ENCODE data around the gene IRS4. TPM values are rescaled to one million over a fixed set of nuclear protein-coding genes. Genes with fewer than 3 reads are reported as not detected.

The IRS4 gene
- total and polyA plus RNA-seq, 3 donors from 2014 or later, result 0.29 to 0.55 (median 0.31) TPM

GRCh38 chrX:108737754-108738153, 1.4 kb upstream of the IRS4 start:
- Histone ChIP-seq H3K9me3 (no peaks in the 10 kb centered on the region), H3K27me3 (no peaks in the 10 kb centered on the region), H3K27ac (no peak overlapping the region), H3K4me1 (no peaks in the 10 kb centered on the region), H3K4me3 (no peak overlapping the region), H3K36me3 (ENCODE audit: low read depth, missing control alignments) (no peaks in the 10 kb centered on the region)
- DNase-seq, result no peak
- 28 to 45% methylated on average over 5 of the region's 5 CpGs for WGBS, 2 donors
- intact Hi-C loops (cut with DNase I; ENCODE audit: low total_unique reads), result no loop called here
- TF ChIP-seq POLR2A (IDR thresholded peaks at IDR 0.05), result no peak
- no peak for TF ChIP-seq CTCF (IDR thresholded peaks at IDR 0.05)

GRCh38 chrX:108735679-108736508, 469 bp downstream of the IRS4 start:
- no peak for TF ChIP-seq CTCF (IDR thresholded peaks at IDR 0.05)
- TF ChIP-seq POLR2A (IDR thresholded peaks at IDR 0.05), result no peak
- 0% methylated on average over 7 of the region's 82 CpGs; no CpG with 5 or more reads in 1 of the 2 donors for WGBS, 2 donors
- no peak overlapping the region for H3K27ac ChIP-seq

GRCh38 chrX:108735091-108735678, 1.2 kb downstream of the IRS4 start:
- Histone ChIP-seq H3K27ac (no peak overlapping the region), H3K27me3 (no peaks in the 10 kb centered on the region)
- no peak for DNase-seq

More at GRCh38 chrX:108735679-108736508, 469 bp downstream of the IRS4 start:
- Histone ChIP-seq H3K4me1 (no peaks in the 10 kb centered on the region), H3K27me3 (no peaks in the 10 kb centered on the region), H3K9me3 (no peaks in the 10 kb centered on the region), H3K4me3 (peak overlapping the region; percentile 15 to 45), H3K36me3 (ENCODE audit: low read depth, missing control alignments) (no peaks in the 10 kb centered on the region)
- intact Hi-C loops (cut with DNase I; ENCODE audit: low total_unique reads), result no loop called here
- peak; percentile 20 for DNase-seq

GRCh38 chrX:108734426-108734825, 1.9 kb downstream of the IRS4 start:
- Histone ChIP-seq H3K9me3 (no peaks in the 10 kb centered on the region), H3K27ac (no peak overlapping the region), H3K36me3 (ENCODE audit: low read depth, missing control alignments) (no peaks in the 10 kb centered on the region), H3K4me1 (no peaks in the 10 kb centered on the region), H3K4me3 (no peak overlapping the region), H3K27me3 (no peaks in the 10 kb centered on the region)
- WGBS, 2 donors, result 35 to 88% methylated on average over 4 to 5 of the region's 7 CpGs
- intact Hi-C loops (cut with DNase I; ENCODE audit: low total_unique reads), result no loop called here
- TF ChIP-seq CTCF (IDR thresholded peaks at IDR 0.05), result no peak
- no peak for TF ChIP-seq POLR2A (IDR thresholded peaks at IDR 0.05)
- no peak for DNase-seq

More at GRCh38 chrX:108735091-108735678, 1.2 kb downstream of the IRS4 start:
- intact Hi-C loops (cut with DNase I; ENCODE audit: low total_unique reads), result no loop called here
- Histone ChIP-seq H3K4me1 (no peaks in the 10 kb centered on the region), H3K4me3 (peak overlapping the region in 1 of 2 donors; percentile 45), H3K36me3 (ENCODE audit: low read depth, missing control alignments) (no peaks in the 10 kb centered on the region), H3K9me3 (no peaks in the 10 kb centered on the region)
- TF ChIP-seq CTCF (IDR thresholded peaks at IDR 0.05) (no peak), POLR2A (IDR thresholded peaks at IDR 0.05) (no peak)
- 19% methylated on average over 11 of the region's 36 CpGs; no CpG with 5 or more reads in 1 of the 2 donors for WGBS, 2 donors
